GM23338 (cell line): ENCODE data around the gene FAM9C. TPM values are rescaled to one million over a fixed set of nuclear protein-coding genes. Genes with fewer than 3 reads are reported as not detected.

Source experiments
- ATAC-seq: fragments of 200-7000 bp; cut with Tn5 transposase; 3 replicates; pipeline ENCODE4 v1.9.1; 2020
- DNase-seq: peaks from one replicate; pipeline ENCODE4 v3.0.0-alpha.2; 2015; ENCODE audit warnings: low spot score
- H2AFZ ChIP-seq: fragments of 200-600 bp; sonication (generic); 2 replicates; pipeline ENCODE4 v1.8.0; 2016; ENCODE audit warnings: antibody characterized with exemption, mild to moderate bottlenecking, moderate library complexity
- H3F3A ChIP-seq: fragments of 200-600 bp; sonication (generic); replicated peaks from 2 replicates; pipeline ENCODE4 v1.8.0; 2017; ENCODE audit warnings: antibody characterized with exemption, mixed run types, low read depth
- H3K27ac ChIP-seq: fragments of 200-600 bp; sonication (generic); 2 replicates; pipeline ENCODE4 v1.6.1; 2016; ENCODE audit warnings: low read depth
- H3K27me3 ChIP-seq: fragments of 200-600 bp; sonication (generic); 2 replicates; pipeline ENCODE4 v1.8.0; 2016; ENCODE audit warnings: mild to moderate bottlenecking, mixed run types, moderate library complexity; ENCODE audit not compliant: insufficient read depth
- H3K36me3 ChIP-seq: fragments of 200-600 bp; sonication (generic); 2 replicates; pipeline ENCODE4 v1.8.0; 2016; ENCODE audit warnings: mild to moderate bottlenecking; ENCODE audit not compliant: insufficient read depth
- H3K4me1 ChIP-seq: fragments of 200-600 bp; sonication (generic); 2 replicates; pipeline ENCODE4 v1.8.0; 2016; ENCODE audit warnings: mild to moderate bottlenecking, moderate library complexity; ENCODE audit not compliant: insufficient read depth
- H3K4me2 ChIP-seq: fragments of 200-600 bp; sonication (generic); 2 replicates; pipeline ENCODE4 v1.7.1; 2017; ENCODE audit warnings: mixed run types
- H3K4me3 ChIP-seq: fragments of 200-600 bp; sonication (generic); 2 replicates; pipeline ENCODE4 v1.6.1; 2016; ENCODE audit warnings: mixed run types
- H3K79me2 ChIP-seq: fragments of 200-600 bp; sonication (generic); replicated peaks from 2 replicates; pipeline ENCODE4 v1.8.0; 2017; ENCODE audit warnings: mild to moderate bottlenecking; ENCODE audit not compliant: insufficient read depth
- H3K9me2 ChIP-seq: fragments of 200-600 bp; sonication (generic); 2 replicates; pipeline ENCODE4 v1.8.0; 2017; ENCODE audit not compliant: insufficient read depth
- H4K20me1 ChIP-seq: fragments of 200-600 bp; sonication (generic); replicated peaks from 2 replicates; pipeline ENCODE4 v1.8.0; 2017; ENCODE audit warnings: mild to moderate bottlenecking; ENCODE audit not compliant: insufficient read depth
- H3K27ac Mint-ChIP-seq: 2 replicates; pipeline ENCODE4 v1.8.0; 2020; ENCODE audit warnings: inconsistent platforms, mild to moderate bottlenecking, moderate library complexity, mixed read lengths
- H3K27me3 Mint-ChIP-seq: 3 replicates; pipeline ENCODE4 v1.8.0; 2022; ENCODE audit warnings: low read depth, mild to moderate bottlenecking, moderate library complexity, mixed read lengths, inconsistent platforms; ENCODE audit not compliant: insufficient read depth, poor library complexity
- H3K36me3 Mint-ChIP-seq: 3 replicates; pipeline ENCODE4 v1.8.0; 2021; ENCODE audit warnings: low read depth, mild to moderate bottlenecking, inconsistent platforms, moderate library complexity, mixed read lengths
- H3K4me1 Mint-ChIP-seq: 3 replicates; pipeline ENCODE4 v1.8.0; 2020; ENCODE audit warnings: mild to moderate bottlenecking, inconsistent platforms, mixed read lengths
- H3K4me3 Mint-ChIP-seq: 3 replicates; pipeline ENCODE4 v1.8.0; 2021; ENCODE audit warnings: moderate library complexity, mild to moderate bottlenecking, inconsistent platforms, mixed read lengths
- H3K9me3 Mint-ChIP-seq: 3 replicates; pipeline ENCODE4 v1.8.0; 2020; ENCODE audit warnings: moderate library complexity, mild to moderate bottlenecking, inconsistent platforms, mixed read lengths
- CREB1 ChIP-seq: fragments of 250-450 bp; sonication (Bioruptor Pico); IDR thresholded peaks from 2 replicates; pipeline ENCODE4 v1.5.0; 2020; ENCODE audit warnings: low read depth, mild to moderate bottlenecking, moderate library complexity
- EZH2 ChIP-seq: fragments of 200-600 bp; sonication (generic); IDR thresholded peaks from one replicate; pipeline ENCODE4 v1.8.0; 2017; ENCODE audit warnings: antibody characterized with exemption, mild to moderate bottlenecking, low read depth; ENCODE audit not compliant: unreplicated experiment
- EZH2phosphoT487 ChIP-seq: fragments of 200-600 bp; sonication (generic); IDR thresholded peaks from one replicate; pipeline ENCODE4 v1.8.1; 2018; ENCODE audit warnings: antibody characterized with exemption; ENCODE audit not compliant: unreplicated experiment
- JUNB ChIP-seq: IDR thresholded peaks from one replicate; pipeline ENCODE4 v1.6.1; 2016; ENCODE audit warnings: antibody characterized with exemption; ENCODE audit not compliant: unreplicated experiment
- NANOG ChIP-seq: IDR thresholded peaks from 2 replicates; pipeline ENCODE4 v1.6.1; 2016; ENCODE audit warnings: antibody characterized with exemption, borderline replicate concordance
- POLR2AphosphoS5 ChIP-seq: IDR thresholded peaks from 2 replicates; pipeline ENCODE4 v1.6.1; 2016; ENCODE audit warnings: antibody characterized with exemption, low read depth
- STAT1 ChIP-seq: IDR thresholded peaks from one replicate; pipeline ENCODE4 v1.6.1; 2016; ENCODE audit warnings: antibody characterized with exemption; ENCODE audit not compliant: unreplicated experiment
- ZNF114 ChIP-seq: fragments of 250-450 bp; sonication (Bioruptor Pico); IDR thresholded peaks from 2 replicates; pipeline ENCODE4 v1.5.0; 2020; ENCODE audit warnings: mild to moderate bottlenecking, moderate library complexity
- ZNF331 ChIP-seq: fragments of 250-450 bp; sonication (Bioruptor Pico); IDR thresholded peaks from 2 replicates; pipeline ENCODE4 v1.5.0; 2020; ENCODE audit warnings: low read depth, mild to moderate bottlenecking, moderate library complexity
- polyA plus RNA-seq: library from polyadenylated mRNA; unstranded; fragments of >200 nt; fragmentation: Nextera tagmentation; extraction: Ambion mirVana; gene quantifications from 2 replicates; pipeline ENCODE4 v1.2.1, GENCODE V29; 2016
- total RNA-seq: library from RNA; depleted of rRNA; stranded (reverse); fragments of >200 nt; shearing (Covaris generic); gene quantifications from 2 replicates; pipeline ENCODE4 v1.2.3, GENCODE V29; 2014
- TF ChIP-seq, protein P1 (sequence below): IDR thresholded peaks from 2 replicates; pipeline ENCODE4 v1.6.1; 2016; ENCODE audit warnings: antibody characterized with exemption
- TF ChIP-seq, protein P2 (sequence below), 2 experiments: fragments of 200-600 bp in 1 of 2; sonication (generic) in 1 of 2; conservative IDR thresholded peaks; 2 replicates each; pipeline versions ENCODE4 v1.5.1 to v1.6.1; 2016 to 2017; ENCODE audit warnings: antibody characterized with exemption in 2 of 2, low read depth in 2 of 2, mild to moderate bottlenecking in 2 of 2, moderate library complexity in 1 of 2
- TF ChIP-seq, protein P3 (sequence below): fragments of 250-450 bp; sonication (Bioruptor Pico); IDR thresholded peaks from 2 replicates; pipeline ENCODE4 v1.5.0; 2020; ENCODE audit warnings: mild to moderate bottlenecking, moderate library complexity

Gene FAM9C
- total and polyA plus RNA-seq, 2 experiments from 2014 or later = 0.08 TPM; not detected in 1

DNA sequence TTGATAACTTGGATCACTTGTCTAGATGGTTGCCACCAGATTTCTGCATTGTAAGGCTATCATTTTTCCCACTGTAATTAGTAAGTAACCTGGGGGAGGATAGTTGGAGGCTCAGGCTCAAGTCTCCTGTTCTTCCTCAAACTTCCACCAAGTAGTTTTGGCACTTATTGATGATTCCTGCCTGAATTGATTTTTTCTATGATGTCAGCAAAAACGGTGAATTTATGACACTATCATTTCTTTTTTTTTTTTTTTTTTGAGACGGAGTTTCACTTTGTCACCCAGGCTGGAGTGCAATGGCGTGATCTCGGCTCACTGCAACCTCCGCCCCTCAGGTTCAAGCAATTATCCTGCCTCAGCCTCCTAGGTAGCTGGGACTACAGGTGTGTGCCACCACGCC, 57.1 kb downstream of the FAM9C start:
- no peaks in the 10 kb centered on the region for H3K9me2 ChIP-seq
- no peaks in the 10 kb centered on the region for H4K20me1 ChIP-seq
- no peak overlapping the region for H3K27ac ChIP-seq
- H3K4me3 Mint-ChIP-seq = no peak overlapping the region
- TF ChIP-seq EZH2 (no peak), NANOG (no peak), JUNB (no peak), CREB1 (CRISPR knock-in tag) (no peak), POLR2AphosphoS5 (no peak), EZH2phosphoT487 (no peak), ZNF331 (CRISPR knock-in tag) (no peak), STAT1 (no peak), ZNF114 (no peak)
- TF ChIP-seq, protein P1, sequence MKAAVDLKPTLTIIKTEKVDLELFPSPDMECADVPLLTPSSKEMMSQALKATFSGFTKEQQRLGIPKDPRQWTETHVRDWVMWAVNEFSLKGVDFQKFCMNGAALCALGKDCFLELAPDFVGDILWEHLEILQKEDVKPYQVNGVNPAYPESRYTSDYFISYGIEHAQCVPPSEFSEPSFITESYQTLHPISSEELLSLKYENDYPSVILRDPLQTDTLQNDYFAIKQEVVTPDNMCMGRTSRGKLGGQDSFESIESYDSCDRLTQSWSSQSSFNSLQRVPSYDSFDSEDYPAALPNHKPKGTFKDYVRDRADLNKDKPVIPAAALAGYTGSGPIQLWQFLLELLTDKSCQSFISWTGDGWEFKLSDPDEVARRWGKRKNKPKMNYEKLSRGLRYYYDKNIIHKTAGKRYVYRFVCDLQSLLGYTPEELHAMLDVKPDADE = no peak
- TF ChIP-seq, protein P2, sequence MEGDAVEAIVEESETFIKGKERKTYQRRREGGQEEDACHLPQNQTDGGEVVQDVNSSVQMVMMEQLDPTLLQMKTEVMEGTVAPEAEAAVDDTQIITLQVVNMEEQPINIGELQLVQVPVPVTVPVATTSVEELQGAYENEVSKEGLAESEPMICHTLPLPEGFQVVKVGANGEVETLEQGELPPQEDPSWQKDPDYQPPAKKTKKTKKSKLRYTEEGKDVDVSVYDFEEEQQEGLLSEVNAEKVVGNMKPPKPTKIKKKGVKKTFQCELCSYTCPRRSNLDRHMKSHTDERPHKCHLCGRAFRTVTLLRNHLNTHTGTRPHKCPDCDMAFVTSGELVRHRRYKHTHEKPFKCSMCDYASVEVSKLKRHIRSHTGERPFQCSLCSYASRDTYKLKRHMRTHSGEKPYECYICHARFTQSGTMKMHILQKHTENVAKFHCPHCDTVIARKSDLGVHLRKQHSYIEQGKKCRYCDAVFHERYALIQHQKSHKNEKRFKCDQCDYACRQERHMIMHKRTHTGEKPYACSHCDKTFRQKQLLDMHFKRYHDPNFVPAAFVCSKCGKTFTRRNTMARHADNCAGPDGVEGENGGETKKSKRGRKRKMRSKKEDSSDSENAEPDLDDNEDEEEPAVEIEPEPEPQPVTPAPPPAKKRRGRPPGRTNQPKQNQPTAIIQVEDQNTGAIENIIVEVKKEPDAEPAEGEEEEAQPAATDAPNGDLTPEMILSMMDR (conservative IDR thresholded peaks at IDR 0.05; ENCODE audit: low read depth in 2 of 2) = no peak
- TF ChIP-seq, protein P3, sequence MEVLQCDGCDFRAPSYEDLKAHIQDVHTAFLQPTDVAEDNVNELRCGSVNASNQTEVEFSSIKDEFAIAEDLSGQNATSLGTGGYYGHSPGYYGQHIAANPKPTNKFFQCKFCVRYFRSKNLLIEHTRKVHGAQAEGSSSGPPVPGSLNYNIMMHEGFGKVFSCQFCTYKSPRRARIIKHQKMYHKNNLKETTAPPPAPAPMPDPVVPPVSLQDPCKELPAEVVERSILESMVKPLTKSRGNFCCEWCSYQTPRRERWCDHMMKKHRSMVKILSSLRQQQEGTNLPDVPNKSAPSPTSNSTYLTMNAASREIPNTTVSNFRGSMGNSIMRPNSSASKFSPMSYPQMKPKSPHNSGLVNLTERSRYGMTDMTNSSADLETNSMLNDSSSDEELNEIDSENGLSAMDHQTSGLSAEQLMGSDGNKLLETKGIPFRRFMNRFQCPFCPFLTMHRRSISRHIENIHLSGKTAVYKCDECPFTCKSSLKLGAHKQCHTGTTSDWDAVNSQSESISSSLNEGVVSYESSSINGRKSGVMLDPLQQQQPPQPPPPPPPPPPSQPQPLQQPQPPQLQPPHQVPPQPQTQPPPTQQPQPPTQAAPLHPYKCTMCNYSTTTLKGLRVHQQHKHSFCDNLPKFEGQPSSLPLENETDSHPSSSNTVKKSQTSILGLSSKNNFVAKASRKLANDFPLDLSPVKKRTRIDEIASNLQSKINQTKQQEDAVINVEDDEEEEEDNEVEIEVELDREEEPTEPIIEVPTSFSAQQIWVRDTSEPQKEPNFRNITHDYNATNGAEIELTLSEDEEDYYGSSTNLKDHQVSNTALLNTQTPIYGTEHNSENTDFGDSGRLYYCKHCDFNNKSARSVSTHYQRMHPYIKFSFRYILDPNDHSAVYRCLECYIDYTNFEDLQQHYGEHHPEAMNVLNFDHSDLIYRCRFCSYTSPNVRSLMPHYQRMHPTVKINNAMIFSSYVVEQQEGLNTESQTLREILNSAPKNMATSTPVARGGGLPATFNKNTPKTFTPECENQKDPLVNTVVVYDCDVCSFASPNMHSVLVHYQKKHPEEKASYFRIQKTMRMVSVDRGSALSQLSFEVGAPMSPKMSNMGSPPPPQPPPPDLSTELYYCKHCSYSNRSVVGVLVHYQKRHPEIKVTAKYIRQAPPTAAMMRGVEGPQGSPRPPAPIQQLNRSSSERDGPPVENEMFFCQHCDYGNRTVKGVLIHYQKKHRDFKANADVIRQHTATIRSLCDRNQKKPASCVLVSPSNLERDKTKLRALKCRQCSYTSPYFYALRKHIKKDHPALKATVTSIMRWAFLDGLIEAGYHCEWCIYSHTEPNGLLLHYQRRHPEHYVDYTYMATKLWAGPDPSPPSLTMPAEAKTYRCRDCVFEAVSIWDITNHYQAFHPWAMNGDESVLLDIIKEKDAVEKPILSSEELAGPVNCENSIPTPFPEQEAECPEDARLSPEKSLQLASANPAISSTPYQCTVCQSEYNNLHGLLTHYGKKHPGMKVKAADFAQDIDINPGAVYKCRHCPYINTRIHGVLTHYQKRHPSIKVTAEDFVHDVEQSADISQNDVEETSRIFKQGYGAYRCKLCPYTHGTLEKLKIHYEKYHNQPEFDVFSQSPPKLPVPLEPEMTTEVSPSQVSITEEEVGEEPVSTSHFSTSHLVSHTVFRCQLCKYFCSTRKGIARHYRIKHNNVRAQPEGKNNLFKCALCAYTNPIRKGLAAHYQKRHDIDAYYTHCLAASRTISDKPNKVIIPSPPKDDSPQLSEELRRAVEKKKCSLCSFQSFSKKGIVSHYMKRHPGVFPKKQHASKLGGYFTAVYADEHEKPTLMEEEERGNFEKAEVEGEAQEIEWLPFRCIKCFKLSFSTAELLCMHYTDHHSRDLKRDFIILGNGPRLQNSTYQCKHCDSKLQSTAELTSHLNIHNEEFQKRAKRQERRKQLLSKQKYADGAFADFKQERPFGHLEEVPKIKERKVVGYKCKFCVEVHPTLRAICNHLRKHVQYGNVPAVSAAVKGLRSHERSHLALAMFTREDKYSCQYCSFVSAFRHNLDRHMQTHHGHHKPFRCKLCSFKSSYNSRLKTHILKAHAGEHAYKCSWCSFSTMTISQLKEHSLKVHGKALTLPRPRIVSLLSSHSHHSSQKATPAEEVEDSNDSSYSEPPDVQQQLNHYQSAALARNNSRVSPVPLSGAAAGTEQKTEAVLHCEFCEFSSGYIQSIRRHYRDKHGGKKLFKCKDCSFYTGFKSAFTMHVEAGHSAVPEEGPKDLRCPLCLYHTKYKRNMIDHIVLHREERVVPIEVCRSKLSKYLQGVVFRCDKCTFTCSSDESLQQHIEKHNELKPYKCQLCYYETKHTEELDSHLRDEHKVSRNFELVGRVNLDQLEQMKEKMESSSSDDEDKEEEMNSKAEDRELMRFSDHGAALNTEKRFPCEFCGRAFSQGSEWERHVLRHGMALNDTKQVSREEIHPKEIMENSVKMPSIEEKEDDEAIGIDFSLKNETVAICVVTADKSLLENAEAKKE (CRISPR knock-in tag) = no peak
- no peaks in the 10 kb centered on the region for H3F3A ChIP-seq
- peaks cover 12% of the 10 kb centered on the region for H3K36me3 Mint-ChIP-seq
- no peaks in the 10 kb centered on the region for H3K27me3 ChIP-seq
- H3K36me3 ChIP-seq = no peaks in the 10 kb centered on the region
- no peak overlapping the region for H3K4me3 ChIP-seq
- H3K4me2 ChIP-seq = no peak overlapping the region
- H3K4me1 ChIP-seq = 0 out of 2 replicates have a peak, but pooled peaks cover 5% of the 10 kb centered on the region
- no peak overlapping the region for H3K27ac Mint-ChIP-seq
- peaks cover 6% of the 10 kb centered on the region; the same call in 2 of the 3 replicates for H3K4me1 Mint-ChIP-seq
- peaks cover 4% of the 10 kb centered on the region for H3K27me3 Mint-ChIP-seq
- no peaks in the 10 kb centered on the region for H3K79me2 ChIP-seq
- ATAC-seq (no peak), DNase-seq (no peak)
- peaks cover 6% of the 10 kb centered on the region; the same call in 2 of the 3 replicates for H3K9me3 Mint-ChIP-seq
- no peak overlapping the region for H2AFZ ChIP-seq
